ENCODE measurements around the gene JAK1. TPM values are rescaled to one million over a fixed set of nuclear protein-coding genes. Genes with fewer than 3 reads are reported as not detected.

The JAK1 gene
- total and polyA plus RNA-seq, 7 donors = 43.8 to 143 (median 99.6) TPM

DNA sequence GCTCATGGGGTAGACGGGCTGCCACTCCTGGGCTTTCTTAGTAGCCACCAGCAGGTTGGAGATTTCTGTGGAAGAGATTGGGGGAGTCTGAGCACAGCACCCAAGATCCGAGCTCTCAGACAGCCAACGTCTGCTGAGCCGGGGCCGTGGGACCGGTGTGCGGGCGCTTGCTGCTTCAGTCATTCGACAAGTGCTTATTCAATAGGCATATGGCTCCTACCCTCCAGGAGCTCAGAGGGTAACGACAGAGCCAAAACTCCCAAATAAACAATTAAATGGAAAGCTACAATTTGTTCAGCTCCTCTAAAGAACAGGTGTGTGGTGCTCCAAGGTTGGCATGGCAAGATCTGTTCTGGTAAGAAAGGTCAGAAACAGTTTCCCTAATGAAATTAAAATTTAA, 115.5 kb downstream of the JAK1 start:
- peaks cover 14 to 90% (median 44%) of the 10 kb centered on the region in 4 donors for H3K36me3 ChIP-seq
- DNase-seq = no peak
- WGBS, 2 donors = 90 to 97% methylated on average over 10 of the region's 10 CpGs

DNA sequence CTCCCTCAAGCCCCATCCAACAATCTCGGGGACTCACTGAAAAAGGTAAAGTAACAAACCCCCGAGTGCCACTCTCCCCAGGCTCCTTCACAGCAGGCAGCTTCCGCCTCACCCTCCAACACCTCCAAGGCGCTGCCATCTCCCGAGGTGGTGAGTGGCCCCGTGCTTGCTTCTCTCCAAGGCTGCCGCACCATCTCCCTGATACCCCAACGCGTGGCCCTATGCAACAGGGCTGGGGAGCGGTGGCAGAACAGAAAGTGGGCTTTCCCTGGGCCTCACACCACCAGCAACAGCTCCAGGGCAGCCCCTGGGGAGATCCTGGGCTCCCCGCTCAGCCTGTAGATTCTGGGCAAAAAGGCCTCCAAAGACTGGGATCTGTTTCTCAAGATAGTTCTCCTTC, 116.4 kb downstream of the JAK1 start:
- no peak overlapping the region for H3K4me3 ChIP-seq
- no peak for TF ChIP-seq POLR2A (IDR thresholded peaks at IDR 0.05)
- TF ChIP-seq POLR2AphosphoS5 (IDR thresholded peaks at IDR 0.05) = no peak
- TF ChIP-seq, protein P1, sequence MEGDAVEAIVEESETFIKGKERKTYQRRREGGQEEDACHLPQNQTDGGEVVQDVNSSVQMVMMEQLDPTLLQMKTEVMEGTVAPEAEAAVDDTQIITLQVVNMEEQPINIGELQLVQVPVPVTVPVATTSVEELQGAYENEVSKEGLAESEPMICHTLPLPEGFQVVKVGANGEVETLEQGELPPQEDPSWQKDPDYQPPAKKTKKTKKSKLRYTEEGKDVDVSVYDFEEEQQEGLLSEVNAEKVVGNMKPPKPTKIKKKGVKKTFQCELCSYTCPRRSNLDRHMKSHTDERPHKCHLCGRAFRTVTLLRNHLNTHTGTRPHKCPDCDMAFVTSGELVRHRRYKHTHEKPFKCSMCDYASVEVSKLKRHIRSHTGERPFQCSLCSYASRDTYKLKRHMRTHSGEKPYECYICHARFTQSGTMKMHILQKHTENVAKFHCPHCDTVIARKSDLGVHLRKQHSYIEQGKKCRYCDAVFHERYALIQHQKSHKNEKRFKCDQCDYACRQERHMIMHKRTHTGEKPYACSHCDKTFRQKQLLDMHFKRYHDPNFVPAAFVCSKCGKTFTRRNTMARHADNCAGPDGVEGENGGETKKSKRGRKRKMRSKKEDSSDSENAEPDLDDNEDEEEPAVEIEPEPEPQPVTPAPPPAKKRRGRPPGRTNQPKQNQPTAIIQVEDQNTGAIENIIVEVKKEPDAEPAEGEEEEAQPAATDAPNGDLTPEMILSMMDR (IDR thresholded peaks at IDR 0.05) = no peak
- TF ChIP-seq EP300 (IDR thresholded peaks at IDR 0.05) = no peak
- H3K27ac ChIP-seq = no peak overlapping the region
- peaks cover 14 to 92% (median 43%) of the 10 kb centered on the region in 4 donors for H3K36me3 ChIP-seq
- no peaks in the 10 kb centered on the region for H3K9me3 ChIP-seq
- intact Hi-C loops (cut with DNase I) = no loop called here
- WGBS, 2 donors = 95 to 96% methylated on average over 11 of the region's 11 CpGs
- no peaks in the 10 kb centered on the region for H3K27me3 ChIP-seq
- DNase-seq = no peak
- H3K4me1 ChIP-seq = no peaks in the 10 kb centered on the region

More for the DNA sequence above, 115.5 kb downstream of the JAK1 start:
- TF ChIP-seq EP300 (IDR thresholded peaks at IDR 0.05) (no peak), POLR2A (IDR thresholded peaks at IDR 0.05) (no peak), POLR2AphosphoS5 (IDR thresholded peaks at IDR 0.05) (no peak)
- TF ChIP-seq, protein P1 (IDR thresholded peaks at IDR 0.05) = no peak
- Histone ChIP-seq H3K4me3 (no peak overlapping the region), H3K27ac (no peak overlapping the region), H3K9me3 (no peaks in the 10 kb centered on the region), H3K27me3 (no peaks in the 10 kb centered on the region), H3K4me1 (no peaks in the 10 kb centered on the region)
- intact Hi-C loops (cut with DNase I) = no loop called here

DNA sequence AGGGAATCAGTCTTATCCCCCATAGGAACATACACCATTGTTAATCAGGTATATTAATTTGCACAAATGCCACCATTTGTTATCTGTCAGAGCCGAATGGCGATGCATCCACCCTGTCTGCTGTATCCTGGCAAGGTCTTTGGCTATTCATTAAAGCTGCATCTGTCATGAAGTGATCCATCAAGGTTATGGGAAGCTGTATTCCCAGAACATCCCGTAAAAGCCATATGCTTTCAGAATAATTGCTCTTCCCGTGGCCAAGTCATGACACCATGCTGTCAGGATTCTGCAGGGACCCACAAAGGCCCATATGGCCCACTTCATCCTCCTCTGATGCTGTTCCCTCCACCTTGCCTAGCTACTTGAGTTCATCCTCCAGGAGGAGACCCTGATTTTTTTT, 117.5 kb downstream of the JAK1 start:
- Histone ChIP-seq H3K9me3 (no peaks in the 10 kb centered on the region), H3K4me3 (no peak overlapping the region), H3K27ac (no peak overlapping the region), H3K36me3 (peaks cover 20 to 92% (median 39%) of the 10 kb centered on the region in 4 donors), H3K4me1 (no peaks in the 10 kb centered on the region), H3K27me3 (no peaks in the 10 kb centered on the region)
- TF ChIP-seq, protein P1 (IDR thresholded peaks at IDR 0.05) = no peak
- no peak for DNase-seq
- 88 to 93% methylated on average over 4 of the region's 4 CpGs for whole genome bisulfite sequencing, 2 donors
- intact Hi-C loops (cut with DNase I) = no loop called here

DNA sequence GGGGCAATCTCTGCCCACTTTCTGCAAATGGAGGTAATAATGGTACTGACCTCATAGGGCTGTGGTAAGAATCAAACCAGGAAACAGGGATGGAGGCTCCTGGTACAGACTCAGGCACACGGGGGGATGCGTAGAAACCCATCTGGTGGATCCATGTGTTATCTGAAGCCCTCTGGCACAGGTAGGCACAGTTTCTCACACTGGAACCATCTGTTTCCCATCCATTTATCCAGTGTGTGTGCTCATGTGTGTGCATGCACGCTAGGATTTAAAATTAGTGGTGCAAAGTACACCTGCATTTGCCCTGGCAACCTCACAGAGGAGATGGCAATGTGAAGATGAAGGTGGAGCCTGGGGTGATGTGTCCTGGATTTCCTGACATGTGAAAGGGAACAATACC, 118.2 kb downstream of the JAK1 start:
- peaks cover 21 to 92% (median 38%) of the 10 kb centered on the region in 4 donors for H3K36me3 ChIP-seq
- H3K27ac ChIP-seq = no peak overlapping the region
- intact Hi-C loops (cut with DNase I) = no loop called here
- no peak for DNase-seq
- WGBS, 2 donors = 95% methylated on average over 3 of the region's 3 CpGs
- H3K4me3 ChIP-seq = no peak overlapping the region
- no peaks in the 10 kb centered on the region for H3K9me3 ChIP-seq
- no peaks in the 10 kb centered on the region for H3K27me3 ChIP-seq
- TF ChIP-seq, protein P1 (IDR thresholded peaks at IDR 0.05) = no peak
- no peak for TF ChIP-seq POLR2A (IDR thresholded peaks at IDR 0.05)
- no peaks in the 10 kb centered on the region for H3K4me1 ChIP-seq

DNA sequence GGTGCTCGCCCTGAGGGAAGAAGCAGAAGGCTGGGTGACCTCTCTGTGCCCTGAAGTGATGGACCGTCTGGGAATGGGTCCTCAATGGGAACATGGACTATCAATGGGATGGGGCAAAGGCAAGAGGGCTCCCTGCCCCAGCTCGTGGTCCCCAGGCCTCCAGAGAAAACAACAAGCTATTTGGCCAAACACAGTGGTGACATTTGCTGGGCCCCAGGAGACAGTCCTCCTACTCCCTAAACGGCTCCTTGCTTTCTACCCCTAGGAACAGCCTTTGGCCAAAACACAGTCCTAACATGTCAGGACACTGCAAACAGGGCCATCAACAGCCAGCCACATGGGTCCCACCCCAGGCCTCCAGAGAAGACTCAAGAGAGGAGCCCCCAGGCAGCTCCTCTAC, 118.7 kb downstream of the JAK1 start:
- no peak overlapping the region for H3K4me3 ChIP-seq
- DNase-seq = no peak
- WGBS, 2 donors = 92 to 97% methylated on average over 4 of the region's 4 CpGs
- H3K9me3 ChIP-seq = no peaks in the 10 kb centered on the region
- TF ChIP-seq POLR2A (IDR thresholded peaks at IDR 0.05) = no peak
- TF ChIP-seq POLR2AphosphoS5 (IDR thresholded peaks at IDR 0.05) = no peak
- TF ChIP-seq, protein P1 (IDR thresholded peaks at IDR 0.05) = no peak
- TF ChIP-seq EP300 (IDR thresholded peaks at IDR 0.05) = no peak
- intact Hi-C loops (cut with DNase I) = no loop called here
- peaks cover 21 to 89% (median 37%) of the 10 kb centered on the region in 4 donors for H3K36me3 ChIP-seq
- no peak overlapping the region for H3K27ac ChIP-seq
- no peaks in the 10 kb centered on the region for H3K27me3 ChIP-seq
- no peaks in the 10 kb centered on the region for H3K4me1 ChIP-seq

Measured in sigmoid colon (tissue), 7 donors.